Cardiac muscle cell (in vitro differentiated cells and primary cell): Measurements from ENCODE around the gene PPP2R5D. TPM values are rescaled to one million over a fixed set of nuclear protein-coding genes. Genes with fewer than 3 reads are reported as not detected.

Source experiments
- DNase-seq, 2 donors: peaks; one replicate each; pipeline versions ENCODE4 v3.0.0 to v3.0.0-alpha.2; 2010 to 2017; ENCODE audit warnings: low read depth in 1 of 2, low spot score in 1 of 2
- H3K27ac ChIP-seq: fragments of 200-600 bp; sonication (generic); 2 replicates; pipeline ENCODE4 v1.5.1; 2016
- H3K27me3 ChIP-seq: fragments of 200-600 bp; sonication (generic); 2 replicates; pipeline ENCODE4 v1.6.0; 2016; ENCODE audit warnings: control low read depth
- H3K36me3 ChIP-seq: fragments of 200-600 bp; sonication (generic); 2 replicates; pipeline ENCODE4 v1.5.1; 2016; ENCODE audit warnings: control low read depth
- H3K4me1 ChIP-seq: fragments of 200-600 bp; sonication (generic); 2 replicates; pipeline ENCODE4 v1.8.1; 2017; ENCODE audit warnings: low read depth, mild to moderate bottlenecking, mixed run types
- H3K4me3 ChIP-seq: fragments of 200-600 bp; sonication (generic); 2 replicates; pipeline ENCODE4 v1.5.1; 2016; ENCODE audit warnings: mild to moderate bottlenecking
- H3K9me3 ChIP-seq: fragments of 200-600 bp; sonication (generic); 2 replicates; pipeline ENCODE4 v1.5.1; 2017; ENCODE audit warnings: low read depth, mild to moderate bottlenecking, control low read depth
- CTCF ChIP-seq: IDR thresholded peaks from 2 replicates; pipeline ENCODE4 v1.5.1; 2012; ENCODE audit warnings: low read depth, mild to moderate bottlenecking, low read length
- polyA plus RNA-seq: library from polyadenylated mRNA; unstranded; fragments of >200 nt; fragmentation: Nextera tagmentation; extraction: Ambion mirVana; gene quantifications from 2 replicates; pipeline ENCODE4 v1.2.1, GENCODE V29; 2016
- total RNA-seq: library from RNA; depleted of rRNA; stranded (reverse); fragments of >200 nt; gene quantifications from 2 replicates; pipeline ENCODE4 v1.2.3, GENCODE V29; 2016

PPP2R5D gene
- total and polyA plus RNA-seq, 2 experiments from 2014 or later = 48.8 to 70.0 TPM

- Histone ChIP-seq H3K36me3 (peaks cover 38% of the 10 kb centered on the region), H3K4me3 (no peak overlapping the region), H3K27ac (no peak overlapping the region), H3K9me3 (no peaks in the 10 kb centered on the region), H3K27me3 (no peaks in the 10 kb centered on the region), H3K4me1 (no peaks in the 10 kb centered on the region)
- no peak for DNase-seq
- no peak for TF ChIP-seq CTCF
These were observed 51.3 kb downstream of the PPP2R5D start for GRCh38 chr6:43035495-43036194.

- no peaks in the 10 kb centered on the region for H3K4me1 ChIP-seq
- no peaks in the 10 kb centered on the region for H3K9me3 ChIP-seq
- peaks cover 38% of the 10 kb centered on the region for H3K36me3 ChIP-seq
- H3K4me3 ChIP-seq = no peak overlapping the region
- no peak overlapping the region for H3K27ac ChIP-seq
- TF ChIP-seq CTCF = no peak
- no peaks in the 10 kb centered on the region for H3K27me3 ChIP-seq
- no peak for DNase-seq
These were observed 52.3 kb downstream of the PPP2R5D start for GRCh38 chr6:43036712-43037111.

- TF ChIP-seq CTCF = no peak
- no peaks in the 10 kb centered on the region for H3K27me3 ChIP-seq
- no peaks in the 10 kb centered on the region for H3K4me1 ChIP-seq
- H3K27ac ChIP-seq = no peak overlapping the region
- no peak overlapping the region for H3K4me3 ChIP-seq
- no peak for DNase-seq
- peaks cover 40% of the 10 kb centered on the region for H3K36me3 ChIP-seq
- no peaks in the 10 kb centered on the region for H3K9me3 ChIP-seq
These were observed 52.8 kb downstream of the PPP2R5D start for GRCh38 chr6:43037197-43037596.

- Histone ChIP-seq H3K4me1 (no peaks in the 10 kb centered on the region), H3K4me3 (no peak overlapping the region), H3K9me3 (no peaks in the 10 kb centered on the region), H3K27ac (no peak overlapping the region), H3K36me3 (peaks cover 45% of the 10 kb centered on the region), H3K27me3 (no peaks in the 10 kb centered on the region)
- TF ChIP-seq CTCF = no peak
- no peak for DNase-seq
These were observed 53.3 kb downstream of the PPP2R5D start for GRCh38 chr6:43037706-43038105.

- no peak for DNase-seq
- H3K27ac ChIP-seq = no peak overlapping the region
- no peaks in the 10 kb centered on the region for H3K4me1 ChIP-seq
- no peaks in the 10 kb centered on the region for H3K27me3 ChIP-seq
- peaks cover 55% of the 10 kb centered on the region for H3K36me3 ChIP-seq
- H3K4me3 ChIP-seq = no peak overlapping the region
- no peaks in the 10 kb centered on the region for H3K9me3 ChIP-seq
- no peak for TF ChIP-seq CTCF
These were observed 54.4 kb downstream of the PPP2R5D start for GRCh38 chr6:43038727-43039126.
